H1 (cell line): ENCODE results near the gene TIFAB. TPM values are rescaled to one million over a fixed set of nuclear protein-coding genes. Genes with fewer than 3 reads are reported as not detected.

Experiments
- CTCF ChIA-PET: fragments of 300-600 bp; sonication (Branson Sonifier 250); formaldehyde crosslinking; loops from one replicate; lab custom pipeline; 2021; ENCODE audit not compliant: partially characterized antibody; lab: Charles Lee
- POLR2A ChIA-PET: fragments of 300-600 bp; sonication (Branson Sonifier 250); formaldehyde crosslinking; loops from one replicate; lab custom pipeline; 2021; ENCODE audit warnings: inconsistent platforms; ENCODE audit not compliant: partially characterized antibody; lab: Charles Lee
- DNase-seq, 2 experiments: peaks; one replicate each; pipeline versions ENCODE4 v3.0.0 to v3.0.0-alpha.2; 2010 to 2022; ENCODE audit warnings: low spot score in 2 of 2, low read depth in 1 of 2, mixed read lengths in 1 of 2
- FAIRE-seq: peaks from 2 replicates; lab custom pipeline; 2011; peaks lifted over from hg19 to GRCh38; lab: Jason Lieb, UNC
- H2AFZ ChIP-seq: 2 replicates; pipeline ENCODE4 v1.8.1; 2012; ENCODE audit warnings: low read length, inconsistent platforms
- H2AK5ac ChIP-seq: 2 replicates; pipeline ENCODE4 v1.6.1; 2013; ENCODE audit warnings: low read depth, low read length
- H2BK120ac ChIP-seq: replicated peaks from 2 replicates; pipeline ENCODE3; 2013; ENCODE audit warnings: low read depth, low read length, inconsistent platforms
- H2BK12ac ChIP-seq: 2 replicates; pipeline ENCODE4 v1.6.1; 2013; ENCODE audit warnings: low read depth, low read length
- H2BK15ac ChIP-seq: 2 replicates; pipeline ENCODE4 v1.6.1; 2013; ENCODE audit warnings: low read length
- H2BK20ac ChIP-seq: 2 replicates; pipeline ENCODE4 v1.6.1; 2013; ENCODE audit warnings: low read length
- H2BK5ac ChIP-seq: 2 replicates; pipeline ENCODE4 v1.6.1; 2013; ENCODE audit warnings: low read depth, low read length
- H3K14ac ChIP-seq: 2 replicates; pipeline ENCODE4 v1.6.1; 2013; ENCODE audit warnings: inconsistent platforms; ENCODE audit not compliant: insufficient read length
- H3K18ac ChIP-seq: 2 replicates; pipeline ENCODE4 v1.6.1; 2013; ENCODE audit warnings: low read length; ENCODE audit errors: extremely low read depth
- H3K23ac ChIP-seq: 2 replicates; pipeline ENCODE4 v1.6.1; 2013; ENCODE audit warnings: inconsistent platforms; ENCODE audit not compliant: insufficient read length
- H3K23me2 ChIP-seq: 2 replicates; pipeline ENCODE4 v1.6.1; 2013; ENCODE audit warnings: low read depth, low read length
- H3K27ac ChIP-seq: 2 replicates; pipeline ENCODE4 v1.6.1; 2011; ENCODE audit warnings: low read depth, low read length, inconsistent platforms
- H3K27me3 ChIP-seq, 4 experiments: replicated peaks in 1 of 4; 1 replicate in 1 of 4; 2 replicates in 3 of 4; pipeline versions ENCODE4 v1.6.1 to v1.8.1; 2011 to 2013; ENCODE audit warnings: low read length in 3 of 4, mild to moderate bottlenecking in 3 of 4, inconsistent platforms in 2 of 4, mixed read lengths in 2 of 4, moderate library complexity in 1 of 4; ENCODE audit not compliant: control insufficient read depth in 3 of 4, insufficient read depth in 3 of 4; ENCODE audit errors: extremely low read depth in 1 of 4
- H3K36me3 ChIP-seq, 4 experiments: 2 replicates each; pipeline versions ENCODE4 v1.6.1 to v1.8.1; 2011 to 2013; ENCODE audit warnings: mild to moderate bottlenecking in 4 of 4, low read length in 3 of 4, moderate library complexity in 2 of 4, control low read depth in 1 of 4, inconsistent platforms in 1 of 4; ENCODE audit not compliant: insufficient read depth in 4 of 4, control insufficient read depth in 2 of 4
- H3K4ac ChIP-seq: replicated peaks from 2 replicates; pipeline ENCODE3; 2013; ENCODE audit warnings: low read length, low read depth, mixed read lengths, inconsistent platforms; ENCODE audit not compliant: insufficient read length
- H3K4me1 ChIP-seq, 4 experiments: replicated peaks in 1 of 4; 1 replicate in 1 of 4; 2 replicates in 3 of 4; pipeline versions ENCODE4 v1.6.1 to v1.8.1; 2011 to 2013; ENCODE audit warnings: low read length in 3 of 4, inconsistent platforms in 2 of 4, mixed read lengths in 1 of 4; ENCODE audit not compliant: insufficient read depth in 4 of 4, control insufficient read depth in 3 of 4
- H3K4me2 ChIP-seq, 2 experiments: 2 replicates each; pipeline versions ENCODE4 v1.6.1 to v1.8.1; 2011 to 2013; ENCODE audit warnings: low read depth in 2 of 2, low read length in 2 of 2, control low read depth in 1 of 2, inconsistent platforms in 1 of 2, mild to moderate bottlenecking in 1 of 2; ENCODE audit not compliant: insufficient read depth in 1 of 2
- H3K4me3 ChIP-seq, 4 experiments: fragments of 200-600, 300-600 bp in 1 of 4; sonication (generic), shearing (Covaris generic), sonication (Bioruptor Twin) in 1 of 4; 2 replicates each; pipeline versions ENCODE4 v1.5.1 to v1.8.1; 2011 to 2016; ENCODE audit warnings: low read length in 4 of 4, low read depth in 3 of 4, control low read depth in 2 of 4, inconsistent platforms in 2 of 4, mild to moderate bottlenecking in 2 of 4, mixed read lengths in 1 of 4, moderate library complexity in 1 of 4; ENCODE audit not compliant: insufficient read depth in 2 of 4; ENCODE audit errors: extremely low read depth in 1 of 4
- H3K56ac ChIP-seq: replicated peaks from 2 replicates; pipeline ENCODE3; 2013; ENCODE audit warnings: low read depth, mild to moderate bottlenecking, mixed read lengths, low read length, inconsistent platforms; ENCODE audit not compliant: insufficient read length
- H3K79me1 ChIP-seq: 2 replicates; pipeline ENCODE4 v1.6.1; 2013; ENCODE audit warnings: low read depth, low read length, control low read depth
- H3K79me2 ChIP-seq, 2 experiments: 2 replicates each; pipeline versions ENCODE4 v1.6.1 to v1.8.1; 2012 to 2013; ENCODE audit warnings: low read length in 2 of 2, mild to moderate bottlenecking in 2 of 2, inconsistent platforms in 1 of 2; ENCODE audit not compliant: insufficient read depth in 2 of 2, control insufficient read depth in 1 of 2
- H3K9ac ChIP-seq, 4 experiments: replicated peaks in 1 of 4; 1 replicate in 1 of 4; 2 replicates in 3 of 4; pipeline versions ENCODE4 v1.6.1 to v1.8.1; 2011 to 2013; ENCODE audit warnings: low read depth in 3 of 4, low read length in 3 of 4, control low read depth in 2 of 4, mild to moderate bottlenecking in 2 of 4, moderate library complexity in 2 of 4, inconsistent platforms in 1 of 4; ENCODE audit errors: extremely low read depth in 1 of 4
- H3K9me3 ChIP-seq, 2 experiments: 2 replicates each; pipeline versions ENCODE4 v1.6.1 to v1.8.1; 2012 to 2013; ENCODE audit warnings: mild to moderate bottlenecking in 2 of 2, moderate library complexity in 2 of 2, control low read depth in 1 of 2, inconsistent platforms in 1 of 2, low read depth in 1 of 2, low read length in 1 of 2, mixed read lengths in 1 of 2; ENCODE audit not compliant: insufficient read depth in 2 of 2
- H4K20me1 ChIP-seq, 2 experiments: replicated peaks in 1 of 2; 2 replicates each; pipeline versions ENCODE3 to v1.8.1; 2011 to 2013; ENCODE audit warnings: inconsistent platforms in 2 of 2, low read length in 2 of 2, mild to moderate bottlenecking in 1 of 2; ENCODE audit not compliant: insufficient read depth in 2 of 2, control insufficient read depth in 1 of 2
- H4K5ac ChIP-seq: 2 replicates; pipeline ENCODE4 v1.6.1; 2013; ENCODE audit warnings: low read length, low read depth, mixed read lengths, inconsistent platforms; ENCODE audit not compliant: insufficient read length
- H4K8ac ChIP-seq: 2 replicates; pipeline ENCODE4 v1.8.0; 2013; ENCODE audit warnings: mild to moderate bottlenecking, moderate library complexity, low read length, inconsistent platforms; ENCODE audit not compliant: insufficient read depth; ENCODE audit errors: extremely low read depth
- H4K91ac ChIP-seq: replicated peaks from 2 replicates; pipeline ENCODE3; 2013; ENCODE audit warnings: low read length, mixed read lengths, inconsistent platforms; ENCODE audit not compliant: insufficient read length
- NANOG ChIP-seq: IDR thresholded peaks from 2 replicates; pipeline ENCODE4 v1.6.1; 2011; ENCODE audit warnings: low read length, low read depth, mild to moderate bottlenecking, inconsistent platforms; ENCODE audit not compliant: insufficient read depth, poor library complexity, severe bottlenecking
- ZNF274 ChIP-seq: IDR thresholded peaks from 2 replicates; pipeline ENCODE4 v1.7.0; 2012; ENCODE audit warnings: low read length, borderline replicate concordance; ENCODE audit errors: extremely low read depth
- WGBS, 2 experiments: shearing (Covaris generic) in 1 of 2; methylation state at CpG; one replicate each; pipeline versions ENCODE4 v1.1.6 to v1.1.7; 2013 to 2015; ENCODE audit warnings: low lambda C conversion rate in 2 of 2, mixed read lengths in 2 of 2, inconsistent platforms in 1 of 2, low coverage in 1 of 2, missing lambda C conversion rate in 1 of 2; ENCODE audit not compliant: insufficient replicate concordance in 2 of 2, insufficient coverage in 1 of 2, insufficient read length in 1 of 2; ENCODE audit errors: extremely low coverage in 1 of 2, missing lambda C conversion rate in 1 of 2; 5-methylcytosine and 5-hydroxymethylcytosine counted together
- polyA plus RNA-seq, 7 experiments: library from polyadenylated mRNA; depleted of rRNA in 3 of 7; stranded (reverse) in 5 of 7; unstranded in 2 of 7; fragments of >200 nt in 5 of 7; fragments of 200-250 nt in 2 of 7; gene quantifications; 1 replicate in 5 of 7; 2 replicates in 1 of 7; 4 replicates in 1 of 7; pipeline versions ENCODE4 v1.2.1 to v1.2.3, GENCODE V29; 2011 to 2013; ENCODE audit warnings: missing spikeins in 2 of 7, mixed read lengths in 2 of 7
- total RNA-seq: library from RNA; stranded (reverse); fragmentation: NEBNext Ultra II Directional; extraction: Animal tissue kit (Norgen Biotek cat#: 25700); gene quantifications from 2 replicates; pipeline ENCODE4 v1.2.1, GENCODE V29; 2021

The TIFAB gene
- total and polyA plus RNA-seq, 2 of the 8 experiments (the other 6 are each of a cell fraction or from before 2014, with no cell fraction given) = not detected

DNA sequence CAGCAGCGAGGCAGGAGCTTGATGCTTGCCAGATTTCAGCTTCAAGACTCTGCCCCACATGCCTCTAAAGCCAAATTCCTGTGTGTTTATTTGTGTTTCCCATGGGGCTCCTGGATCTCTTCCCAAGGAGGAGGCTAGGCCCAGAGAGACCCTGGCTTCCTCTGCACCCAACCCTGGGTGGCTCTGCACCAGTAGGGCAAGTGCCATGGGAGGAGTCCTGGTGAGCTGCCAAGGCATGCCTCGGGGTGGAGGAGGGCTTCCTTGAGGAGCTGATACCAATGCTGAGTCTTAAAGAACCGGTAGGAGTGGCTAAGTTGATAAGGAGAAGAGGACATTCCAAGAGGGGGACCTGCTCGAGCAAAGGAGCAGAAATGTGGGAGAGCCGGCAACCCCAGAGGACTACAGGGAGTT, 6.8 kb upstream of the TIFAB start:
- no peak overlapping the region for H3K27ac ChIP-seq
- H3K56ac ChIP-seq = no peak overlapping the region
- H3K14ac ChIP-seq = no peak overlapping the region
- H2AK5ac ChIP-seq = no peak overlapping the region
- H3K4me1 ChIP-seq = no peaks in the 10 kb centered on the region
- H3K27me3 ChIP-seq = peaks cover 7 to 28% (median 15%) of the 10 kb centered on the region in 4 experiments
- H3K23ac ChIP-seq = no peak overlapping the region
- no peaks in the 10 kb centered on the region for H3K23me2 ChIP-seq
- TF ChIP-seq ZNF274 (no peak), NANOG (no peak)
- H3K4me3 ChIP-seq = no peak overlapping the region
- H3K36me3 ChIP-seq = no peaks in the 10 kb centered on the region
- WGBS, 2 experiments = 82% methylated on average over 5 of the region's 5 CpGs; no CpG with 5 or more reads in 1 of the 2 experiments
- POLR2A ChIA-PET = no interaction called here
- H3K4me2 ChIP-seq = no peak overlapping the region
- H2BK120ac ChIP-seq = no peak overlapping the region
- no peak overlapping the region for H2BK20ac ChIP-seq
- no peak overlapping the region for H4K91ac ChIP-seq
- H4K20me1 ChIP-seq = peaks cover 0 to 3% of the 10 kb centered on the region in 2 experiments
- H2BK5ac ChIP-seq = no peak overlapping the region
- H3K9ac ChIP-seq = no peak overlapping the region
- no peak overlapping the region for H2BK12ac ChIP-seq
- DNase-seq = no peak
- H2BK15ac ChIP-seq = no peak overlapping the region
- H2AFZ ChIP-seq = no peak overlapping the region
- H4K5ac ChIP-seq = no peak overlapping the region
- no peak overlapping the region for H3K4ac ChIP-seq
- CTCF ChIA-PET = interaction anchor here (0.6 to 21.6 kb wide), 14 partner anchors 11 to 373 kb away, joined by 3 to 778 read pairs (median 8); partner anchors contain the start of genes DCANP1 and TIFAB
- FAIRE-seq = no peak
- no peaks in the 10 kb centered on the region for H3K79me1 ChIP-seq
- no peaks in the 10 kb centered on the region for H3K79me2 ChIP-seq
- H3K18ac ChIP-seq = no peak overlapping the region; the same call in 1 of the 2 replicates
- H3K9me3 ChIP-seq = no peaks in the 10 kb centered on the region
- no peak overlapping the region for H4K8ac ChIP-seq
